ENCODE results near the gene PLSCR2. TPM values are rescaled to one million over a fixed set of nuclear protein-coding genes. Genes with fewer than 3 reads are reported as not detected.

The PLSCR2 gene
- total RNA-seq, 3 donors from 2014 or later (not counting 1 experiment from before 2014, with no cell fraction given), result 0.38 TPM; not detected in 2

GRCh38 chr3:146496726-146497125, 27.4 kb upstream of the PLSCR2 start:
- Mint-ChIP-seq H3K4me1 (peaks cover 15 to 16% of the 10 kb centered on the region in 2 donors), H3K27me3 (ENCODE audit: low read depth in 2 of 2) (peaks cover 11 to 19% of the 10 kb centered on the region in 2 donors), H3K4me3 (no peak overlapping the region), H3K9me3 (peaks cover 3 to 6% of the 10 kb centered on the region in 2 donors), H3K36me3 (peaks cover 9% of the 10 kb centered on the region), H3K27ac (no peak overlapping the region)
- DNase-seq (no peak), ATAC-seq (no peak)
- no peak for TF ChIP-seq CTCF (IDR thresholded peaks at IDR 0.05)
- Histone ChIP-seq H3K27me3 (ENCODE audit: control insufficient read depth, insufficient read depth, low read length) (no peaks in the 10 kb centered on the region), H3K9me3 (ENCODE audit: control insufficient read depth, insufficient read depth, low read length) (peaks cover 6% of the 10 kb centered on the region), H3K4me3 (ENCODE audit: low read length) (no peak overlapping the region), H3K4me1 (ENCODE audit: control insufficient read depth, insufficient read depth, low read length) (peaks cover 11% of the 10 kb centered on the region), H3K27ac (ENCODE audit: low read length) (no peak overlapping the region), H3K36me3 (ENCODE audit: control insufficient read depth, insufficient read depth, low read length) (no peaks in the 10 kb centered on the region)
- 38% methylated on average over 1 of the region's 1 CpG for WGBS (ENCODE audit: insufficient coverage)
- intact Hi-C loops (cut with micrococcal nuclease), result no loop called here

- peaks cover 3 to 6% of the 10 kb centered on the region in 2 donors for H3K9me3 Mint-ChIP-seq
- peaks cover 11 to 23% of the 10 kb centered on the region in 2 donors for H3K27me3 Mint-ChIP-seq (ENCODE audit: low read depth in 2 of 2)
- Histone ChIP-seq H3K27ac (ENCODE audit: low read length) (no peak overlapping the region), H3K36me3 (ENCODE audit: control insufficient read depth, insufficient read depth, low read length) (no peaks in the 10 kb centered on the region), H3K9me3 (ENCODE audit: control insufficient read depth, insufficient read depth, low read length) (peaks cover 6% of the 10 kb centered on the region), H3K4me3 (ENCODE audit: low read length) (no peak overlapping the region), H3K4me1 (ENCODE audit: control insufficient read depth, insufficient read depth, low read length) (peaks cover 11% of the 10 kb centered on the region), H3K27me3 (ENCODE audit: control insufficient read depth, insufficient read depth, low read length) (no peaks in the 10 kb centered on the region)
- DNase-seq (no peak), ATAC-seq (no peak)
- intact Hi-C loops (cut with micrococcal nuclease), result no loop called here
- peaks cover 15 to 16% of the 10 kb centered on the region in 2 donors for H3K4me1 Mint-ChIP-seq
- peaks cover 13% of the 10 kb centered on the region for H3K36me3 Mint-ChIP-seq
- no peak overlapping the region for H3K27ac Mint-ChIP-seq
- 50% methylated on average over 1 of the region's 1 CpG for WGBS (ENCODE audit: insufficient coverage)
- no peak for TF ChIP-seq CTCF (IDR thresholded peaks at IDR 0.05)
- H3K4me3 Mint-ChIP-seq, result no peak overlapping the region
These were observed 26.9 kb upstream of the PLSCR2 start for GRCh38 chr3:146496251-146496650.

- WGBS (ENCODE audit: insufficient coverage), result 100% methylated on average over 1 of the region's 2 CpGs
These were observed 24.4 kb upstream of the PLSCR2 start for GRCh38 chr3:146493761-146494160.

More at GRCh38 chr3:146493761-146494160, 24.4 kb upstream of the PLSCR2 start:
- TF ChIP-seq CTCF (IDR thresholded peaks at IDR 0.05), result no peak
- Mint-ChIP-seq H3K4me1 (peaks cover 14 to 16% of the 10 kb centered on the region in 2 donors), H3K27me3 (ENCODE audit: low read depth in 2 of 2) (peaks cover 18 to 31% of the 10 kb centered on the region in 2 donors), H3K4me3 (no peak overlapping the region), H3K36me3 (peaks cover 19% of the 10 kb centered on the region), H3K9me3 (peaks cover 5 to 10% of the 10 kb centered on the region in 2 donors), H3K27ac (no peak overlapping the region)
- ATAC-seq (no peak), DNase-seq (no peak)
- Histone ChIP-seq H3K36me3 (ENCODE audit: control insufficient read depth, insufficient read depth, low read length) (no peaks in the 10 kb centered on the region), H3K4me3 (ENCODE audit: low read length) (no peak overlapping the region), H3K9me3 (ENCODE audit: control insufficient read depth, insufficient read depth, low read length) (peaks cover 6% of the 10 kb centered on the region), H3K27ac (ENCODE audit: low read length) (no peak overlapping the region), H3K4me1 (ENCODE audit: control insufficient read depth, insufficient read depth, low read length) (peaks cover 11% of the 10 kb centered on the region), H3K27me3 (ENCODE audit: control insufficient read depth, insufficient read depth, low read length) (no peaks in the 10 kb centered on the region)
- intact Hi-C loops (cut with micrococcal nuclease), result no loop called here
